ENCODE measurements around the gene KPNA1.

KPNA1 gene

GRCh38 chr3:122377975-122378374 is 136.8 kb downstream of the KPNA1 start:
- TF ChIP-seq, protein P1, sequence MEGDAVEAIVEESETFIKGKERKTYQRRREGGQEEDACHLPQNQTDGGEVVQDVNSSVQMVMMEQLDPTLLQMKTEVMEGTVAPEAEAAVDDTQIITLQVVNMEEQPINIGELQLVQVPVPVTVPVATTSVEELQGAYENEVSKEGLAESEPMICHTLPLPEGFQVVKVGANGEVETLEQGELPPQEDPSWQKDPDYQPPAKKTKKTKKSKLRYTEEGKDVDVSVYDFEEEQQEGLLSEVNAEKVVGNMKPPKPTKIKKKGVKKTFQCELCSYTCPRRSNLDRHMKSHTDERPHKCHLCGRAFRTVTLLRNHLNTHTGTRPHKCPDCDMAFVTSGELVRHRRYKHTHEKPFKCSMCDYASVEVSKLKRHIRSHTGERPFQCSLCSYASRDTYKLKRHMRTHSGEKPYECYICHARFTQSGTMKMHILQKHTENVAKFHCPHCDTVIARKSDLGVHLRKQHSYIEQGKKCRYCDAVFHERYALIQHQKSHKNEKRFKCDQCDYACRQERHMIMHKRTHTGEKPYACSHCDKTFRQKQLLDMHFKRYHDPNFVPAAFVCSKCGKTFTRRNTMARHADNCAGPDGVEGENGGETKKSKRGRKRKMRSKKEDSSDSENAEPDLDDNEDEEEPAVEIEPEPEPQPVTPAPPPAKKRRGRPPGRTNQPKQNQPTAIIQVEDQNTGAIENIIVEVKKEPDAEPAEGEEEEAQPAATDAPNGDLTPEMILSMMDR (IDR thresholded peaks at IDR 0.05; ENCODE audit: low read depth, low read length) = no peak
- H3K36me3 ChIP-seq = peaks cover 4% of the 10 kb centered on the region; the same call in 1 of the 2 replicates
- no peaks in the 10 kb centered on the region for H3K9me3 ChIP-seq
- DNase-seq = no peak
- H3K4me3 ChIP-seq (ENCODE audit: low read depth, low read length) = no peak overlapping the region
- no peaks in the 10 kb centered on the region for H3K27me3 ChIP-seq
- no peaks in the 10 kb centered on the region for H3K4me1 ChIP-seq

DNA sequence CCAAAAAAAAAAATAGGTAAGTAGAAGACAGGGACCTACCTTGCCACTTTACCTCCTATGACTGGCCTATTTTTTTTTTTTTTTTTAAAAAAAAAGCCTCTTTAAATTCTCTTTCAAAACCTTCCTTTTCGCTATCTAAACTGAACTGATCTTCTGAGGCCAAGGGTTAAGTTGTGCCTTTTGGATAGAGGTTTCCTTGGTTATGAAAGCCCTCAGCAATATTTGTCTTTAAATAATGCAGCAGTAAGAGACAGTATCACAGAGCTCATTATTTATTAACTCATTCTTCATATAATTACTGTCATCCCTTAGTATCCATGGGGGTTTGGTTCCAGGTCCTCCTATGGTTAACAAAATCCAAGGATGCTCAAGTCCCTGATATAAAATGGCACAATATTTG is 140.7 kb downstream of the KPNA1 start:
- Histone ChIP-seq H3K27me3 (no peaks in the 10 kb centered on the region), H3K9me3 (no peaks in the 10 kb centered on the region), H3K4me1 (no peaks in the 10 kb centered on the region), H3K36me3 (peaks cover 21% of the 10 kb centered on the region), H3K4me3 (ENCODE audit: low read depth, low read length) (no peak overlapping the region)
- TF ChIP-seq, protein P1 (IDR thresholded peaks at IDR 0.05; ENCODE audit: low read depth, low read length) = no peak
- no peak for DNase-seq

Measured in BE2C (cell line).